Body of pancreas (tissue), 4 donors: ENCODE data around the gene PLAU. TPM values are rescaled to one million over a fixed set of nuclear protein-coding genes. Genes with fewer than 3 reads are reported as not detected.

Experiments used
- ATAC-seq: fragments of 150-250 bp; one replicate; pipeline ENCODE4 v1.9.1; 2016
- DNase-seq, 4 donors: peaks; one replicate each; pipeline ENCODE4 v3.0.0-alpha.2; 2019
- H3K27ac ChIP-seq, 4 donors: fragments of 200-600 bp; sonication (generic); 1 replicate in 3 of 4; 2 replicates in 1 of 4; pipeline versions ENCODE4 v1.5.1 to v1.6.1; 2016 to 2019; ENCODE audit warnings: mild to moderate bottlenecking in 1 of 4, mixed read lengths in 1 of 4, moderate library complexity in 1 of 4
- H3K27me3 ChIP-seq, 2 donors: fragments of 200-600 bp; sonication (generic); one replicate each; pipeline ENCODE4 v1.6.0; 2016; ENCODE audit warnings: mild to moderate bottlenecking in 1 of 2
- H3K36me3 ChIP-seq, 2 donors: fragments of 200-600 bp; sonication (generic); replicated peaks in 1 of 2; 2 replicates each; pipeline ENCODE4 v1.5.1; 2016; ENCODE audit warnings: low read depth in 2 of 2; ENCODE audit not compliant: insufficient read depth in 1 of 2
- H3K4me1 ChIP-seq: fragments of 200-600 bp; sonication (generic); one replicate; pipeline ENCODE4 v1.6.0; 2016
- H3K4me3 ChIP-seq, 2 donors: fragments of 200-600 bp; sonication (generic); 1 replicate in 1 of 2; 2 replicates in 1 of 2; pipeline ENCODE4 v1.5.1; 2016 to 2019
- H3K9me3 ChIP-seq, 3 donors: fragments of 200-600 bp; sonication (generic); 1 replicate in 2 of 3; 2 replicates in 1 of 3; pipeline ENCODE4 v1.5.1; 2016
- CTCF ChIP-seq, 7 experiments: fragments of 450-650 bp in 4 of 7; fragments of 200-600 bp in 3 of 7; sonication (generic) in 3 of 7; IDR thresholded peaks; one replicate each; pipeline ENCODE4 v1.5.1; 2016 to 2019; ENCODE audit warnings: antibody characterized with exemption in 7 of 7
- POLR2A ChIP-seq, 3 donors: fragments of 450-650 bp; IDR thresholded peaks; one replicate each; pipeline ENCODE4 v1.6.1; 2016; ENCODE audit warnings: antibody characterized with exemption in 3 of 3, mild to moderate bottlenecking in 2 of 3
- WGBS, 2 donors: methylation state at CpG; one replicate each; pipeline ENCODE4 v1.1.5; 2017; 5-methylcytosine and 5-hydroxymethylcytosine counted together
- intact Hi-C: fragments of 100-400 bp; cut with DNase I; formaldehyde crosslinking; loops from one replicate; pipeline ENCODE4 v1.15.1; 2023
- total RNA-seq, 2 donors: library from RNA; depleted of rRNA; stranded (reverse); fragments of >200 nt; gene quantifications; one replicate each; pipeline ENCODE4 v1.1.0, GENCODE V29; 2016

Gene PLAU
- total RNA-seq, result 1 to 10 TPM; 1.6 to 4.3 TPM

GRCh38 chr10:73910764-73911552 is at the start of gene PLAU:
Gene PLAU, plus strand, starts transcription at chr10:73911132. Its CDS starts 424 bp downstream, at chr10:73911556.
- H3K36me3 ChIP-seq, result no peaks in the 10 kb centered on the region
- intact Hi-C loops, result no loop called here
- WGBS, 2 donors, result 0 to 1% methylated on average over 6 to 48 of the region's 74 CpGs
- no peaks in the 10 kb centered on the region for H3K27me3 ChIP-seq
- TF ChIP-seq CTCF (IDR thresholded peaks at IDR 0.05), result no peak
- peak in 1 of 3 donors; percentile 22 for TF ChIP-seq POLR2A (IDR thresholded peaks at IDR 0.05)
- peak within 1 kb of the TSS; percentile 18 to 42 for H3K4me3 ChIP-seq
- no peaks in the 10 kb centered on the region for H3K9me3 ChIP-seq
- DNase-seq (peak; percentile 26 to 47 (median 36)), ATAC-seq (peak; percentile 38)
- peak within 1 kb of the TSS in 3 of 4 donors; percentile 27 to 60 (median 46) for H3K27ac ChIP-seq
- H3K4me1 ChIP-seq, result peaks cover 17% of the 10 kb centered on the region

GRCh38 chr10:73862011-73862410 is 48.9 kb upstream of the PLAU start:
- Histone ChIP-seq H3K4me3 (no peak overlapping the region), H3K27me3 (no peaks in the 10 kb centered on the region), H3K4me1 (no peaks in the 10 kb centered on the region), H3K36me3 (peaks cover 0 to 5% of the 10 kb centered on the region in 2 donors), H3K9me3 (no peaks in the 10 kb centered on the region), H3K27ac (no peak overlapping the region)
- intact Hi-C loops, result no loop called here
- WGBS, 2 donors, result 73 to 75% methylated on average over 7 to 8 of the region's 8 CpGs
- ATAC-seq, result no peak
- TF ChIP-seq CTCF (IDR thresholded peaks at IDR 0.05), result no peak
- no peak for TF ChIP-seq POLR2A (IDR thresholded peaks at IDR 0.05)
- DNase-seq, result no peak

GRCh38 chr10:73863039-73863817 is 47.7 kb upstream of the PLAU start:
- TF ChIP-seq POLR2A (IDR thresholded peaks at IDR 0.05) (no peak), CTCF (IDR thresholded peaks at IDR 0.05) (no peak)
- DNase-seq, result no peak
- ATAC-seq, result no peak
- WGBS, 2 donors, result 79 to 81% methylated on average over 2 to 5 of the region's 5 CpGs
- no peaks in the 10 kb centered on the region for H3K27me3 ChIP-seq
- intact Hi-C loops, result no loop called here
- H3K4me1 ChIP-seq, result no peaks in the 10 kb centered on the region
- no peak overlapping the region for H3K4me3 ChIP-seq
- H3K9me3 ChIP-seq, result no peaks in the 10 kb centered on the region
- no peak overlapping the region for H3K27ac ChIP-seq
- H3K36me3 ChIP-seq, result peaks cover 0 to 5% of the 10 kb centered on the region in 2 donors

GRCh38 chr10:73864229-73864628 is 46.7 kb upstream of the PLAU start:
- no peak overlapping the region for H3K27ac ChIP-seq
- H3K27me3 ChIP-seq, result no peaks in the 10 kb centered on the region
- no peaks in the 10 kb centered on the region for H3K9me3 ChIP-seq
- intact Hi-C loops, result no loop called here
- 94 to 96% methylated on average over 4 of the region's 4 CpGs for WGBS, 2 donors
- H3K4me1 ChIP-seq, result no peaks in the 10 kb centered on the region
- ATAC-seq (no peak), DNase-seq (no peak)
- no peak for TF ChIP-seq POLR2A (IDR thresholded peaks at IDR 0.05)
- no peak for TF ChIP-seq CTCF (IDR thresholded peaks at IDR 0.05)
- H3K4me3 ChIP-seq, result no peak overlapping the region
- H3K36me3 ChIP-seq, result peaks cover 0 to 5% of the 10 kb centered on the region in 2 donors
